Midbrain (tissue), 1 donor: Measurements from ENCODE around the gene OR1A2.
"Not testable (repeated sequence)": the region's sequence is repeated elsewhere in the genome, so short reads cannot be mapped to it uniquely, and the experiment has no call there.

Experiments used
- DNase-seq: peaks from one replicate; lab custom pipeline; 2025; lab: John Stamatoyannopoulos, UW

OR1A2 gene

GRCh38 chr17:3197219-3197618 lies at the start of gene OR1A2:
Gene OR1A2, plus strand, starts transcription at chr17:3197519. Its CDS starts 0 bp downstream, at chr17:3197519.
- DNase-seq, result no peak

- no peak for DNase-seq
Observed at GRCh38 chr17:3157218-3157617, 40.1 kb upstream of the OR1A2 start.

GRCh38 chr17:3167574-3167973 lies 29.7 kb upstream of the OR1A2 start:
- DNase-seq, result no peak

- no peak for DNase-seq
Observed at GRCh38 chr17:3189961-3190360, 7.4 kb upstream of the OR1A2 start.

- no peak for DNase-seq
Observed at GRCh38 chr17:3207367-3207766, 10.0 kb downstream of the OR1A2 start, which contains the start of gene OR1A1. Gene OR1A1, plus strand, starts transcription at chr17:3207667. Its CDS starts 7,954 bp downstream, at chr17:3215621.

GRCh38 chr17:3208484-3208883 lies 11.2 kb downstream of the OR1A2 start:
- DNase-seq, result no peak

GRCh38 chr17:3213001-3213400 lies 15.7 kb downstream of the OR1A2 start:
- DNase-seq, result no peak

GRCh38 chr17:3213587-3213986 lies 16.3 kb downstream of the OR1A2 start:
- DNase-seq, result no peak

GRCh38 chr17:3219978-3220377 lies 22.7 kb downstream of the OR1A2 start:
- not testable (repeated sequence) for DNase-seq

- DNase-seq, result no peak
Observed at GRCh38 chr17:3221850-3222249, 24.5 kb downstream of the OR1A2 start.

GRCh38 chr17:3222505-3222904 lies 25.2 kb downstream of the OR1A2 start:
- no peak for DNase-seq

- not testable (repeated sequence) for DNase-seq
Observed at GRCh38 chr17:3224721-3225352, 27.5 kb downstream of the OR1A2 start.

GRCh38 chr17:3232300-3232699 lies 35.0 kb downstream of the OR1A2 start:
- DNase-seq, result not testable (repeated sequence)

GRCh38 chr17:3238685-3239084 lies 41.4 kb downstream of the OR1A2 start:
- peak; percentile 15 for DNase-seq

- DNase-seq, result not testable (repeated sequence)
Observed at GRCh38 chr17:3241044-3241443, 43.7 kb downstream of the OR1A2 start.

- not testable (repeated sequence) for DNase-seq
Observed at GRCh38 chr17:3244841-3245240, 47.5 kb downstream of the OR1A2 start.
